Liver (tissue), 9 donors: ENCODE measurements around the gene TUSC2. TPM values are rescaled to one million over a fixed set of nuclear protein-coding genes. Genes with fewer than 3 reads are reported as not detected.
"Not testable (repeated sequence)": the region's sequence is repeated elsewhere in the genome, so short reads cannot be mapped to it uniquely, and the experiment has no call there.

Experiments
- DNase-seq: peaks from one replicate; pipeline ENCODE4 v3.0.0-alpha.2; 2017; ENCODE audit warnings: low spot score
- H3K27ac ChIP-seq, 2 donors: one replicate each; pipeline ENCODE4 v1.7.0; 2013; ENCODE audit warnings: inconsistent platforms in 2 of 2, low read length in 2 of 2, control low read depth in 1 of 2, low read depth in 1 of 2, mild to moderate bottlenecking in 1 of 2
- H3K27me3 ChIP-seq, 4 donors: one replicate each; pipeline versions ENCODE4 v1.6.1 to v1.7.0; 2013; ENCODE audit warnings: low read length in 3 of 4, inconsistent platforms in 1 of 4, mild to moderate bottlenecking in 1 of 4, moderate library complexity in 1 of 4; ENCODE audit not compliant: control insufficient read depth in 4 of 4, insufficient read depth in 4 of 4
- H3K36me3 ChIP-seq, 4 donors: one replicate each; pipeline versions ENCODE4 v1.6.1 to v1.7.0; 2013; ENCODE audit warnings: low read length in 3 of 4, mild to moderate bottlenecking in 3 of 4, low read depth in 1 of 4, moderate library complexity in 1 of 4; ENCODE audit not compliant: control insufficient read depth in 4 of 4, insufficient read depth in 3 of 4
- H3K4me1 ChIP-seq, 4 donors: one replicate each; pipeline versions ENCODE4 v1.6.1 to v1.7.0; 2013; ENCODE audit warnings: low read length in 3 of 4, mild to moderate bottlenecking in 3 of 4, moderate library complexity in 1 of 4; ENCODE audit not compliant: control insufficient read depth in 4 of 4, insufficient read depth in 4 of 4
- H3K4me3 ChIP-seq, 3 donors: one replicate each; pipeline versions ENCODE4 v1.6.1 to v1.7.0; 2013; ENCODE audit warnings: low read length in 3 of 3, control low read depth in 1 of 3, low read depth in 1 of 3, mild to moderate bottlenecking in 1 of 3
- H3K9ac ChIP-seq, 2 donors: one replicate each; pipeline ENCODE4 v1.7.0; 2013; ENCODE audit warnings: low read length in 2 of 2, mild to moderate bottlenecking in 2 of 2, moderate library complexity in 2 of 2, control low read depth in 1 of 2, low read depth in 1 of 2
- H3K9me3 ChIP-seq, 4 donors: one replicate each; pipeline versions ENCODE4 v1.6.1 to v1.7.0; 2013; ENCODE audit warnings: low read length in 3 of 4; ENCODE audit not compliant: control insufficient read depth in 4 of 4
- CTCF ChIP-seq: fragments of 150-350 bp; IDR thresholded peaks from 2 replicates; pipeline ENCODE4 v1.5.1; 2017; ENCODE audit warnings: improper control_type of control experiment, low read depth, low read length; ENCODE audit not compliant: missing input control
- EGR1 ChIP-seq, 2 donors: IDR thresholded peaks; 2 replicates each; pipeline ENCODE4 v1.6.1; 2016 to 2018; ENCODE audit warnings: antibody characterized with exemption in 2 of 2, low read depth in 2 of 2
- FOXA1 ChIP-seq: IDR thresholded peaks from 2 replicates; pipeline ENCODE4 v1.6.1; 2016; ENCODE audit warnings: antibody characterized with exemption
- FOXA2 ChIP-seq: IDR thresholded peaks from 2 replicates; pipeline ENCODE4 v1.6.1; 2016; ENCODE audit warnings: antibody characterized with exemption
- HNF4A ChIP-seq, 2 donors: conservative IDR thresholded peaks; 2 replicates each; pipeline ENCODE4 v1.6.1; 2016; ENCODE audit warnings: antibody characterized with exemption in 2 of 2, mild to moderate bottlenecking in 2 of 2
- JUND ChIP-seq, 2 donors: IDR thresholded peaks; 2 replicates each; pipeline ENCODE4 v1.6.1; 2016; ENCODE audit warnings: antibody characterized with exemption in 2 of 2
- NR2F2 ChIP-seq: IDR thresholded peaks from 2 replicates; pipeline ENCODE4 v1.6.1; 2016; ENCODE audit warnings: antibody characterized with exemption
- RAD21 ChIP-seq, 2 donors: IDR thresholded peaks; 2 replicates each; pipeline ENCODE4 v1.6.1; 2016; ENCODE audit warnings: antibody characterized with exemption in 2 of 2, mild to moderate bottlenecking in 2 of 2
- RXRA ChIP-seq, 2 donors: IDR thresholded peaks; 2 replicates each; pipeline ENCODE4 v1.6.1; 2017 to 2018; ENCODE audit warnings: antibody characterized with exemption in 2 of 2, mild to moderate bottlenecking in 1 of 2
- SP1 ChIP-seq: IDR thresholded peaks from 2 replicates; pipeline ENCODE4 v1.6.1; 2018; ENCODE audit warnings: antibody characterized with exemption, mild to moderate bottlenecking
- YY1 ChIP-seq: IDR thresholded peaks from 2 replicates; pipeline ENCODE4 v1.6.1; 2016; ENCODE audit warnings: antibody characterized with exemption, mild to moderate bottlenecking
- WGBS: extraction: QIAGEN DNeasy Blood & Tissue Kit; methylation state at CpG from one replicate; pipeline ENCODE4 v1.1.7; 2013; 5-methylcytosine and 5-hydroxymethylcytosine counted together
- polyA plus RNA-seq, 2 donors: library from polyadenylated mRNA; stranded (reverse) in 1 of 2; unstranded in 1 of 2; fragments of 200-250 nt in 1 of 2; fragments of >200 nt in 1 of 2; fragmentation: Nextera tagmentation in 1 of 2; extraction: Ambion mirVana in 1 of 2; gene quantifications; one replicate each; pipeline versions ENCODE4 v1.2.1 to v1.2.3, GENCODE V29; 2013 to 2015
- total RNA-seq, 2 donors: library from RNA; depleted of rRNA; stranded (reverse); fragments of >200 nt; gene quantifications; one replicate each; pipeline ENCODE4 v1.2.3, GENCODE V29; 2014
- TF ChIP-seq, protein P1 (sequence below): IDR thresholded peaks from 2 replicates; pipeline ENCODE4 v1.6.1; 2016; ENCODE audit warnings: antibody characterized with exemption
- TF ChIP-seq, protein P2 (sequence below): IDR thresholded peaks from 2 replicates; pipeline ENCODE4 v1.6.1; 2016; ENCODE audit warnings: antibody characterized with exemption
- donor health status: healthy.
- donor health status: healthy.
- donor health status: healthy.
- donor health status: healthy.
- donor health status: healthy.

TUSC2 gene
- total and polyA plus RNA-seq, 4 donors, result 12.7 to 37.7 (median 21.7) TPM

DNA sequence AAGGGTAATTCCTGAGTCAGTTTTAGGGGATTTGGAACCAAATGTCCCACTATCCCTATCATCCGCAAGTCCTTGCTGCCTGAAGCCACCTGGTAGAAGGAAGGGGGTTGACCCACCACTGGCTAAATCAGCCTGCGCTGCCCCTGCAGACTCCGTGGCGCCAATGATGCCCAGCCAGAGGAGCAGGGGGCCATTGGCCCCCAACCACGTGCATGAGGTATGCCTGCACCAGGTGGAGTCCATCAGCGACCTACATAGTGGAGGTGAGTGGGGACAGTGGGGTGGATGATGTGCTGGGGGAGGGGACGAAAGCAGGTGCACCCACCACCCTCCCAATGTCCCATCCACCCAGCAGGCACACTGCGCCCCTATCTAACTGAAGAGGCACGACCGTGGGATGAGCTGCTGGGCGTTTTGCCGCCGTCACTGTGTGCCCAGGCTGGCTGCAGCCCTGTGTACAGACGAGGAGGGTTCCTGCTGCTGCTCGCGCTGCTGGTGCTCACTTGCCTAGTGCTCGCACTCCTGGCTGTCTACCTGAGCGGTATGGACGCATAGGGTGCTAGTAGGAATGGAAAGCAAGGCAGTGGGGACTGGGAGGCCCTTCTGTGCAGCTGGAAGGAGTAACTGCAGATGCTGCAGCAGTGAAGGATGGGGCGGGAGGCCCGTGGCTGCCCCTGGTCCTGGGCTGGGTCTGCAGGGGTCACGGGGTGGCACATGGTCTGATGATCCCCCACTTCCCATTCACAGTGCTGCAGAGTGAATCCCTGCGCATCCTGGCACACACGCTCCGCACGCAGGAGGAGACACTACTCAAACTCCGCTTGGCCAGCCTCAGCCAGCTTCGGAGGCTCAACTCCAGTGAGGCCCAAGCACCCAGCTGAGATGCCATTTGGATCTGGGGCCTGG, 41.4 kb downstream of the TUSC2 start:
- no peak for TF ChIP-seq NR2F2
- TF ChIP-seq, protein P1, sequence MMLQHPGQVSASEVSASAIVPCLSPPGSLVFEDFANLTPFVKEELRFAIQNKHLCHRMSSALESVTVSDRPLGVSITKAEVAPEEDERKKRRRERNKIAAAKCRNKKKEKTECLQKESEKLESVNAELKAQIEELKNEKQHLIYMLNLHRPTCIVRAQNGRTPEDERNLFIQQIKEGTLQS, result no peak
- TF ChIP-seq, protein P2, sequence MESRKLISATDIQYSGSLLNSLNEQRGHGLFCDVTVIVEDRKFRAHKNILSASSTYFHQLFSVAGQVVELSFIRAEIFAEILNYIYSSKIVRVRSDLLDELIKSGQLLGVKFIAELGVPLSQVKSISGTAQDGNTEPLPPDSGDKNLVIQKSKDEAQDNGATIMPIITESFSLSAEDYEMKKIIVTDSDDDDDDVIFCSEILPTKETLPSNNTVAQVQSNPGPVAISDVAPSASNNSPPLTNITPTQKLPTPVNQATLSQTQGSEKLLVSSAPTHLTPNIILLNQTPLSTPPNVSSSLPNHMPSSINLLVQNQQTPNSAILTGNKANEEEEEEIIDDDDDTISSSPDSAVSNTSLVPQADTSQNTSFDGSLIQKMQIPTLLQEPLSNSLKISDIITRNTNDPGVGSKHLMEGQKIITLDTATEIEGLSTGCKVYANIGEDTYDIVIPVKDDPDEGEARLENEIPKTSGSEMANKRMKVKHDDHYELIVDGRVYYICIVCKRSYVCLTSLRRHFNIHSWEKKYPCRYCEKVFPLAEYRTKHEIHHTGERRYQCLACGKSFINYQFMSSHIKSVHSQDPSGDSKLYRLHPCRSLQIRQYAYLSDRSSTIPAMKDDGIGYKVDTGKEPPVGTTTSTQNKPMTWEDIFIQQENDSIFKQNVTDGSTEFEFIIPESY, result no peak
- no peak for TF ChIP-seq YY1
- no peak for TF ChIP-seq SP1
- no peak for TF ChIP-seq CTCF
- TF ChIP-seq RXRA (IDR thresholded peaks at IDR 0.05), result no peak
- TF ChIP-seq FOXA1, result no peak
- no peak for TF ChIP-seq HNF4A (conservative IDR thresholded peaks at IDR 0.05)
- no peak for TF ChIP-seq RAD21 (IDR thresholded peaks at IDR 0.05)
- TF ChIP-seq EGR1 (IDR thresholded peaks at IDR 0.05; ENCODE audit: low read depth in 2 of 2), result no peak
- no peak for TF ChIP-seq FOXA2
- no peak for TF ChIP-seq JUND (IDR thresholded peaks at IDR 0.05)
- 93% methylated on average over 28 of the region's 28 CpGs for WGBS

DNA sequence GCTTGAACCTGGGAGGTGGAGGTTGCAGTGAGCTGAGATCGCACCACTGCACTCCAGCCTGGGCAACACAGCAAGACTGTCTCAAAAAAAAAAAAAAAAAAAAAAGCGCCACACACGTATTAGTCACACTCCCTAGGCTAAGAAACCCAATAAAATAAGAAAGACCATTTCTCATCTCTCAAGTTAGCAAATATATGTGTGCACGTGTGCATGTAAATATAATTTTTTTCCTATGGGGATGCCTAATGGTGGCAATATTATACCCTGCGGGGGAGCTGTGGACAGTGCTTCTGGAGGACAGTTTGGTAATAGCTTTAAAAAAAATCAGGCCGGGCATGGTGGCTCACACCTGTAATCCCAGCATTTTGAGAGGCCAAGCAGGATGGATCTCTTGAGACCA, 43.9 kb downstream of the TUSC2 start:
- H3K27me3 ChIP-seq, H3K27ac ChIP-seq, DNase-seq, H3K9ac ChIP-seq, H3K9me3 ChIP-seq, H3K4me3 ChIP-seq, H3K4me1 ChIP-seq: not testable (repeated sequence)
- H3K36me3 ChIP-seq, result peaks cover 0 to 28% (median 19%) of the 10 kb centered on the region in 4 donors
- WGBS, result 93% methylated on average over 6 of the region's 6 CpGs

More for the DNA sequence above, 41.4 kb downstream of the TUSC2 start:
- H3K27me3 ChIP-seq, result no peaks in the 10 kb centered on the region
- no peaks in the 10 kb centered on the region for H3K9me3 ChIP-seq
- no peak for DNase-seq
- H3K36me3 ChIP-seq, result peaks cover 5 to 41% (median 22%) of the 10 kb centered on the region in 4 donors
- H3K4me3 ChIP-seq, result no peak overlapping the region
- no peak overlapping the region for H3K27ac ChIP-seq
- H3K9ac ChIP-seq, result no peak overlapping the region
- peaks cover 2 to 13% (median 8%) of the 10 kb centered on the region in 4 donors for H3K4me1 ChIP-seq
